HG03095 (cell line): ENCODE measurements around the gene USP37.

Experiments used
- ATAC-seq: cut with Tn5 transposase; IDR thresholded peaks from one replicate; pipeline ENCODE4 v1.9.1; 2021; ENCODE audit warnings: moderate library complexity; ENCODE audit not compliant: unreplicated experiment

USP37 gene

GRCh38 chr2:218435003-218435982 lies 132.9 kb downstream of the USP37 start:
- no peak for ATAC-seq

GRCh38 chr2:218434456-218434855 lies 133.7 kb downstream of the USP37 start:
- no peak for ATAC-seq

- ATAC-seq, result no peak
Measured at GRCh38 chr2:218432676-218433365, 135.3 kb downstream of the USP37 start.

GRCh38 chr2:218431878-218432277 lies 136.3 kb downstream of the USP37 start:
- ATAC-seq, result no peak

GRCh38 chr2:218430721-218431120 lies 137.4 kb downstream of the USP37 start:
- ATAC-seq, result no peak

GRCh38 chr2:218429911-218430692 lies 138.0 kb downstream of the USP37 start:
- no peak for ATAC-seq

- no peak for ATAC-seq
Measured at GRCh38 chr2:218428846-218429558, 139.1 kb downstream of the USP37 start.

- no peak for ATAC-seq
Measured at GRCh38 chr2:218427741-218428140, 140.4 kb downstream of the USP37 start.

- ATAC-seq, result no peak
Measured at GRCh38 chr2:218425531-218425930, 142.6 kb downstream of the USP37 start.

GRCh38 chr2:218423584-218423983 lies 144.6 kb downstream of the USP37 start:
- no peak for ATAC-seq

- ATAC-seq, result no peak
Measured at GRCh38 chr2:218422403-218423086, 145.6 kb downstream of the USP37 start.

GRCh38 chr2:218421027-218421426 lies 147.1 kb downstream of the USP37 start:
- no peak for ATAC-seq

- no peak for ATAC-seq
Measured at GRCh38 chr2:218419630-218420216, 148.4 kb downstream of the USP37 start.

- no peak for ATAC-seq
Measured at GRCh38 chr2:218418717-218419458, 149.3 kb downstream of the USP37 start, which contains the start of gene VIL1. Gene VIL1, plus strand, starts transcription at chr2:218419123. Its CDS starts 4,656 bp downstream, at chr2:218423779.

GRCh38 chr2:218418321-218418716 lies 149.8 kb downstream of the USP37 start:
- no peak for ATAC-seq

GRCh38 chr2:218407717-218408116 lies 160.4 kb downstream of the USP37 start:
- no peak for ATAC-seq

GRCh38 chr2:218406949-218407618 lies 161.1 kb downstream of the USP37 start:
- ATAC-seq, result no peak
